NCI-H2196 (cell line): ENCODE measurements around the gene GRIK3.

ENCODE experiments used
- DNase-seq: peaks from one replicate; lab custom pipeline; 2025; ENCODE audit not compliant: unreplicated experiment; lab: John Stamatoyannopoulos, UW

GRIK3 gene

DNA sequence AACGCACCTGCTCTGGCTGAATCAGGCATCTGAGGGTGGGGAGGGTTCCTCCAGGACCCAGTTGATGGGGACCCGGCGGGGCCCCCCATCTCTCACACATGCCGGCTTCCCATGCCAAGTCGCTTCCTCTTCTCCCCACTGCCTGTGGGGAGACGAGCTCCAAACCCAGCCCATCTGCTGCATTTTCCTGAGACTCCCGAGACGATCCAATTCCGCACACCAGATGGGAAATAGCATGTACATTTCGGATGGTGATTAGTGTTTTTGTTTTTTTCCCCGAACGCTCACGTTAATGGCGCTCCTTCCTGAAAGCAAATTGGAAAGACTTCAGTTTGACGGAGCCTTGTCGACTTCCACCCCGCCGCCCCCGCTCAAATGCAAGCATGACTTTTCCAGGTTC lies 13.2 kb upstream of the GRIK3 start:
- DNase-seq: no peak

DNA sequence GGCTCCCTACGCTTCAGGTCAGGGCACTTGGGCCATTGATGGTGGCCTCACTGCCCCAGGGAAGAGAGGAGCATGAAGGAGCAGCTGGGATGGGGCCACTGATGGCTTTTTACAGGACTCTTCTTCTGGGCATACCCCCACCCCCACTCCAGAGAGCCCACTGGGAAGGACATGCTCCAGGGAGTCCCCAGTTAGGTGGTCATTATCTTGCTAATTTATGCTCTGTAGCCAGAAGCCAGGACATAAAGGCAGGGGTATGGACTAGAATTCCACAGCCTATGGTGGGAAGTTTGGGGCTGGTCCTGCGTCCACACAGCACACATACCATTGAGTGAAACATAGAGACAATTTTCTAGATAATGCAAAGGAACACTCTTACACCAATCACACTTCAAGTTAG lies 8.8 kb upstream of the GRIK3 start:
- DNase-seq: no peak

DNA sequence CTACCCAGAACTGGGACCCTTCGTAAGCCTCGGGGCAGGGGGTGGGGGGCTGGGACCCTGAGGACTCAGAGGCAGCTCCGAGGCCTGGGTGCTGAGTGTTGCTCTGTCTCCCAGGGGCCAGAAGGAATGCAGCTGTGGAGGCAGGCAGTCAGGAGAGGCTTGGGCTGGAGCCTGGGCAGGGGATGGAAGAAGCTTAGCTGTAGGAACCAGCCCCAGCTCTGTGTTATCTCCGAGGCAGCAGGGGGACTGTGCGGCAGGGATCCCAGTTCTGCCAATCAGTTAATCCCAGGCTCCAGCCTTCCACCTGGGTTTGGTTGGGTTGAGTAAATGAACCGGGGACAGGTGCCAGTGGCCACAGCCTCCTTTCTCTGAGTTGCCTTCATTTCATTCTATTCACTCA lies 8.2 kb upstream of the GRIK3 start:
- DNase-seq: no peak

DNA sequence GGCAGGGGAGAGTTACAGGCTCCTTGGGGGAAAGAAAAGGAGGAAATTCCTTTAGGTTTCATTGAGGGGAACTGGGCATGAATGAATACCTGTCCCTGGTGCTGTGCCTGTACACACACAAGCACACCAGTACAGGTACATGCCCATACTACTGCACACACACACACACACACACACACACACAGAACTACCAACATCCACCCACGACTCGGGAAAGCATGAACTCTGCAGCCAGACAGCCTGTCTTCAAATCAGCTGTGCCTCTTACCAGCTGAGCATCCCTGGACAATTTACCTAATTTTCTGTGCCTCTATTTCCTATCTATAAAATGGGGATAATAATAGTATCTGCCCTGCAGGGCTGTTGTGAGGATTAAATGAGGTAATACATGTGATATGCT lies 7.2 kb upstream of the GRIK3 start:
- no peak for DNase-seq

DNA sequence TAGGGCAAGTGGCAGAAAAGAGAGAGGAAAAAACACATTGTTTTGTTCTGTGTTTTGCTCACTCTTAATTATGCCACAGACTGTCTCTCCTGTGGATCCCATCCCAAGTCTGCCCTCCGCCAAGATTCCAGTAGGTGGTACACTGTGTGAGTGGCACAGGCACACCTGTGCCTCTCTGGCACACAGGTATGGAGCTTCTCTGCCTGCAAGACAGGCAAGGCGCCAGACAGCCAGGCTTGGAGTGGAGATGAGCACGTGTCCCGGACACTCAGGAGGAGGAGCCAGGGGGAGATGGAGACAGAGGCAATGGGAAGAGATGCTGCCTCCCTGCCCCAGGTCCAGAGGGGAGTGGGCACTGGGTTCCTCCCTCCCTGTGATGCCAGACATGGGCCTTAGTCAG lies 6.5 kb upstream of the GRIK3 start:
- DNase-seq: peak; percentile 82

DNA sequence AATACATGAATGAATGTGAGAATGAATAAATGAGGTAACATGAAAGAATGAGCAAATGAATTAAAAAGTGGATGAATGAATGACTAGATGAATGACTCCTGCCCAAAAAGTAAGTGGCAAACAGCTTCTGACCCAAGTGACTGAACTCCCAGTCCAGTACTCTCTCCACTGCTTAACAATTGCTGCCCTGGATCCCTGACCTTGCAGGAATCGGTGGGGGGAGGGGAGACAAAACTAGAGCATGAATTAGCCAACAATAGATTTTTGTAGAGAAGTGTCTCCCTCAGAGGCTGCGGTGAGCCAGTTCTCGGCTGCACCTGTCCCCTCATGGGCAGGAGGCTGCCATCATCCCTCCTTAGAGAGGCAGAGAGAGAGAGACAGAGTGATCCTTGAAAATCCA lies 5.9 kb upstream of the GRIK3 start:
- peak; percentile 77 for DNase-seq

DNA sequence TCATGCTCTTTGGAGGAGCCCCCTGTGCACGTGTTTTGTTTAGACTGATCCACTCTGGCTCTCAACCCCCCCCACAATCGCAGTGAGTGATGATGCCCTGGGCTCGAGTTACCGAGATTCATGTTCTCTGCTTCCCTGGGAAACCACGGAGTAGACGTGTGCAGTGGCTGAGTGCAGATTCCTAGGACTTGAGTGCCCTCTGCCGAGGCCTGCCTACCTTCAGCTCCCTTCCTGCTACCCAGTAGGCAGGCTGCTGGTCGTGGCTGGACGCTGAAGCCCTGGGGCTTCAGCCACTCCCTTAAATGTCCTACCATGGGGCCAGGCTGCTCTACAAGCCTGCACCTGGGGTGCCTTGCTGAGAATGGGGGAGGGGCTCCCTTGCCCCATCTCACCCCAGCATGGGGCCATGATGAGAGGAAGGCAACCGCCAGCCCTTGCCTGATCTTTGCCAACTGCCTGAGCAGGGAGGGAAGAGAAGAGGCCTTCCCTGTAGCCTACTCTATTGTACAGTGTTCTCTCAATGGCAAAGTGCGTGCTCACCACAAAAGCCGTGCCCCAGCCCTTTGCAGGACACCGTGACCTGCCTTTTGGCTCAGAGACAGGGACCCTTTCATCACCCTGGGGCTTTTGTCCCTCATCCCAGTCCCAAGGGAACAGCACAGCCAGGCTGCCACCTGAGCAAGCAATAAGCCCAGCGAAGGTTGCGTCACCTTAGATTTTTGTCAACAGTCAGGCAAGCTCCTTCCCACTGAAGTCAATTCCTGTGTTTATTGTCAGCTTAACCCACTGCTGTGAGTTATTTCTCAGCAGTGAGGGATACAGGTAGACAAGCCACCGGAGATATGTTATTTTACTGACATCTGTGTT lies 4.1 kb upstream of the GRIK3 start:
- peak; percentile 87 for DNase-seq

DNA sequence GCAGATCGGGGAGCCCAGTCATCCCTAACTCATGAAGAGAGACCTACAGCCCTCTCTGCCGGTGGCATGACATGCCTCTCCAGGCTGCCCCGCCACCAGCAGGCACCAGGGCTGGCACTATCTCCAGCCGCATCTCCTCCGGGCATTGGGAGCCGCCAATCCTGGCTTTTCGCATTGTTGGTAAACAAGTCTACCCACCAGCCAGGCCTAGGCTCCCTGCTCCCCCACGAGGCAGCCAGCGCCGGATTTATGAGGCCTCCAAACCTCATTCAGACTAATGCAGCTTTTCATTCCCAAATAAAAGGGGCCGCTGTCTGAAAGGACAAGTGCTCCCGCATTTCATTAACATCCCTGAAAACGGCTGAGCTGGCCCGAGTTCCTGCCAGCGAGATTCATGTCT lies 3.4 kb upstream of the GRIK3 start:
- DNase-seq: peak; percentile 49

DNA sequence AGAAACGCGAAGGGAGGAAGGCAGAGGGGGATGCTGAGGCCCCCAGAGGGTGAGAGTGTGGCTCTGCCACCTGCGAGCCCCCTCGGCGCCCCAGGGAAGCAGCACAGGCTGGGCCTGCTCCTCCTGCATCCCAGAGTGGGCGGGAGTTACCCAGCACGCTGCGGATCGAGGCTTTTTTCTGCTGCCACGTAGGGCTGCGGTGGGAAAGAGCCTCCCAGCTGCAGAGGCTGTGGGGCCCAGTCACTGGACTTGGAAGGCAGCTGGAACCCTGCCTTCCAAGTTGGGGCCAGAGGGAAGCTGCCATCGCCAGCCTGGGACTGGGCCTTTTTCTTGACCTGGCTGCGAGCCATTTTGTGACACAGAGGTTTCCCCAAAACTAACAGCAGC lies 2.3 kb upstream of the GRIK3 start:
- no peak for DNase-seq

DNA sequence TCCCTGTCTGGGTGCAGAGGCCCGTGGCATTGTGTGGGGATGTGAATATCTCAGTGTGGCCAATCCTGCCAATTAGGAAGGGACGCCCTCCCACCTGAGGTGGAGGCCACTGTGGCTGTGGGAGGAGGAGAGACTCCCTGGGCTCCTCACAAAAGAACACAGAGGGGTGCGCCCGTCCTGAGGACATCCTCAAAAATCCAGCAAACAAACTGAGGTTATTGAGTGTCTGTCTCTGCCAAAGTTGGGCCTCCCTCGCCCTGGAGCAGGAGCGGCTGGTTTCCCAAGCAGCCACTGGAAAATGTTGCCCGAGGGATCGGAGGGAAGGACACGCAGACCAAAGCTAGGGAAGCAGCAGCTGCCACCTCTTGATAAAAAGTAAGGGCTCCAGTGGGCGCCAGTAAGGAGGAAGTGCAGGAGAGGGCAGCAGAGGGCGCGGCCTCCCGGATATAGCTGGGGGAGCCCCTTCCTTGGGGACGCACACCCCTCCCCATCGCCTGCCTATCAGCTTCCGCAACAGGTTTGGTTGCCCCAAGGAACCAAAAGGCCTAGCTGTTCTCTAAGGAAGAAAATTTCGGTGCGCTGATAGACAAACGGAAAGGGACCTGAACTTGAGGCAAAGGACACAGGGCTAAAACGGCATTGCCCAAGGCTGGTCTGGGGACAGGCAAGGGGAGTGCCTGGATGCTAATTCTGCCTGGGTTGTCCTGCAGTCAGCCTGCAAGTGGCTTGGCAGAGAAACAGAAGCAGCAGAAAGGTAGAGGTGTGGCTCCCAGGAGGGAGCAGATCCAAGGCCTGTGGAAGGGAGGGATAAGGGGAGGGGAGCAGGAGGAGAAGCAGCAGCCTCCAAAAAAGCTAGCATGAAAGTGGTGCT lies 1.7 kb upstream of the GRIK3 start:
- peak; percentile 42 for DNase-seq

DNA sequence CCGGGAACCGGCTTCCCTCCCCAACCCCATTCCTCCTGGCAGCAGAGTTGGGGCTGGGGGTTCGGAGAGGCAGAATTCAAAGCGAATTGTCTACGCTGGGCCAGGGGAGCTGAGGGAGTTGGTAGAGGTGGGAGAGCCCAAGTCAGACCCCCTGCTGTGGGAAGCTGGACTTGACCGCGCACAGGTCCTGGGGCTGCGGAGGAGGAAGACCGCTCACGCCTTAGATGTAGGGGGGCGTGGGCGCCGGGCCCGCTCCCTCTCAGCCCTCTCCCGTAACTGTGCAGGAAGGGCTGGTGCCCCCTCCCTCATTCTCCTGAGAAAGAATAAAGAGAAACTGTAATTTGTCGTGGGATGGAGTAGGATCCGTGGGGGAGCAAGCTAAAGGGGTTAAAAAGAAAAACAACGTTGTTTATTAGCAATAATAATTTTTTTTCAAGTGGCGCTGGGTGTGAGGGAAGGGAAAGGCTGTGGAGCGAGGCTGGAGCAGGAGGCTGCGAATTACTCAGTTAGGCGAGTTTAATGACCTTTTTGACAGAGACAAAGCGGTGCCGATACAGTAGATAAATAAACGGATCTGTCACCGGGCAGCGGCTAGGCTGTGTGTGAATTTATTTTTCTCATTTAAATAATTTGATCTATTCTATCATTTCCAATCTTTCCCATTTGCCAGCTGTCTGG lies 838 bp upstream of the GRIK3 start:
- DNase-seq: no peak

DNA sequence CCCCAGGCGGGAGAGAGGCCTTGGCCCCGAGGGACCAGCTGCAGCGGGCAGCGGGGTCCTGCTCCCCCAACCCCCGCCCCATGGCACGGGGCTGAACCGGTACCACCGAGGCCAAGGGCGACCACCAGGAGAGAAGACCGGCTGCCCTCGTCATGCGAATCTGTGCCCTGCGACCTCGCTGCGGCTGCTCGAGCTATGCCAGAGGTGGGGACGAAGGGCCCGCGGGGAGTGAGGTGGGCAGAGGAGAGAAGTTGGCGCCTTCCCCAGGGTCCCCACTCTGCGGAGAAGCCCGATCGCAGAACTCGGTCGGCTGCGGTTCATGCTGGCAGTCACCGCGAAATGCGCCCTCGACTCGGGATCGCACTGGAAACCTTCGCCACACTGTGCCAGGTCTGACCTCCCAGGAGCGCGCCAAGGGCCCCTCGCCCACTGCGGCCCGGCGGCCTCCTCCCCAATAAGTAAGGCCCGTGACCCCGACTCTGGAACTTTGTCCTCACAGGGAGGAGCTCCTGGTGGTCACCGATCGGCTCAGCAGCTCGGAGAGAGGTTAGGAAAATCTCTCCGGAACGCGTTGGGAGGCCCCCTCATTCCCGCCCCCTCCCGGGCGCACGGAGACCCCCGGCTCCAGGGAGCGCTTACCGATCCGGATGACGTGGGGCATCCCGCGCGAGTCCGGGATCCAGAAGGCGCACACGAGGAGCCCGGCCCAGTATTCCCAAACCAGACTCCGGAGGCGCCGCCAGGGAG lies 787 bp downstream of the GRIK3 start:
- DNase-seq: peak; percentile 32

DNA sequence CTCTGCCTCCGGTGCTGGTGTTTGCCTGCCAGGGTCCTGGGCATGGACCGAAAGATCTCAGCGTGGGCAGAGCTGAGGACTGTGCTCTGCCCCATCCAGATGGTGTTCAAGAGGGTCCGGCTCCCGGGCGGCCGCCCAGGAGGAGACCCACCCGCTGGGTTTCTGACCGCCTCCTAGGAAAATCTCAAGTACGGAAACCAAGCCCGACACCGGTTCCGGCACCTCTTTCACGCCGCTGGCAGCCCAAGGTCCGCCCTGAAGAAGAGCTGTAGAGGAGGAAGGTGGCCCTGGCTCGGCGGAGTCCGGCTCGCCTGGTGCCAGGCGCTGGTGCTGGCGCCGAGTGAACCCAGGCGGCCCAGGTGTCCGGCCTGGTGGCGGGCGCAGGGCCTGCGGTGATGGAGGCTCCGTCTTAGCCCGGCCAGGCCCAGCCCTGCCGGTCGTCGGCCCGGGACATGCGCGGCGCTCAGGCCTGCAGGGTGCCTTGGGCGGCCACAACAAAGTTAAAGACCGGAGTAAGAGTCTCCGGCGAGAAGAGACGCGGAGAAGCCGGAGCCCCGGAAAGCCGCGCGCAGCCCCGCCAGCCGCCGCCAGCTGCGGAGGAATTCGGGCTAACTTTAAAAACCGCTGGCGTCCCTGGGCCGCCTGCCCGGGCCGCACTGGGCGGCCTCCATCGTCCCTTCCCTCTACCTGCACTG lies 1.5 kb downstream of the GRIK3 start:
- DNase-seq: no peak

DNA sequence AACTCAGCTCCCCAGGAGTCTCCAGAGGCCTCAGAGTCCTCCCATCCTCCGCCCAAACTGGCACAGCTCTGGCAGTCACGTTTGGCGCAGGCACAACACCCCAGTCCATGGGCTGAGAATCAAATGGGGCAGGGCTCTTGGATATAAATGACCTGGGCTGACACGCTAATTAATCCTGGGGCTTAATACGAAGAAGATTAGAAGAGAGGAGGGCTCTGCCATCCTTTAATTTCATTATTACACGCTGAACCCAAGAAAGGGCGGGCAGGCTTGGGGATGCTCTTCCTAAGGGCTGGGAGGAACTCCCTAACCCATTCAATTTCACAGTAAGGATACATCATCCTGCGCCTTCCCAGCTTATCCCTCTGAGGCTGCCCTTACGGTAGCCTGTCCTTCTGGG lies 2.4 kb downstream of the GRIK3 start:
- DNase-seq: no peak

DNA sequence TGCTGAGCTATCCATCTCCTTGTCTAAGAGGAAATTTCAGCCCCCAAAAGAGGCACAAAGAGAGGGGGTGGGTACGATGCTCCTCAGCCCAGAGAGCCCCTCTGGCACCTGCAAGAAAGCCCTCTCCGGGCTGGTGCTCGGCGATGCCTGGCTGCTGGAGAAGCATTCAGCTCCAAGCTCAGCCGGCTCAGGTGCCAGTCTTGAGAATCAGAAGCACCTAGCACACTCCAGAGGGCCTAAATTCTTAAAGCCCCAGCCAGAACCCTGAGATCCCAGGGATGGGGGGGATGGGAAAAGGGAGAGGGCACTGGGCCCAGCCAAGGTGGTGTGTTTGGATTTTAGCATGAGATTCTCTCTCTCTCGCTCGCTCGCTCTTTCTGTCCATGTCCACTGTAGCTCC lies 2.9 kb downstream of the GRIK3 start:
- no peak for DNase-seq

DNA sequence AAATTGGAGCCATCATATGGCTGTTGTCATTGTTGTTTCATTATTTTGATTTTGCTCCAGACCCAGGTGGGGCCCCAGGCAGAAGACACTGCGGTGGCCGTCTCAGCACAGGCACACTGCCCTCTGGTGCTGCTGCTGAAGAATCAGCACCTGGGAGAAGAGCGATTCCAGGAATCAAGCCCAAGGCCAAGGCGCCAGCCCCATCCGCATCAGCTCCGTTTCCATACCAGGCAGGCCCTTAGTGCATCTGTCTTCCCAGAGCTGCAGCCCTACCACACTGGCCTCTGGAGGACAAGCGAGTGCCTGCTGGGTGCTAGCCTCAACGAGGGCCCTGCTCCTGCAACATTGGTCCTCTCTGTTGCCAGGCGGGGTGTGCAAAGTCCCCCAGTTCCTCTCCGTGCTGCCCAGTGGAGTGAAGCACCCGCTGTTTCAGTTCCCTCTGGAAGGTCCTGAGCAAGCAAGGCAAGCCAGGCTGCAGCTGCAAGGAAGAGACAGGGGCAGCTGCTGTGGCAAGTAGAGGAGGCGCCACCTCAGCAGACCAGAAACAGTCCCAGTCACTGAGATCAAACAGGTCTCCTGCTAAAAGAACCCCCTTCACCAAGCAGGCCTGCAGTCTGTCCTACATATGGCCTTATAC lies 5.2 kb downstream of the GRIK3 start:
- peak; percentile 33 for DNase-seq

DNA sequence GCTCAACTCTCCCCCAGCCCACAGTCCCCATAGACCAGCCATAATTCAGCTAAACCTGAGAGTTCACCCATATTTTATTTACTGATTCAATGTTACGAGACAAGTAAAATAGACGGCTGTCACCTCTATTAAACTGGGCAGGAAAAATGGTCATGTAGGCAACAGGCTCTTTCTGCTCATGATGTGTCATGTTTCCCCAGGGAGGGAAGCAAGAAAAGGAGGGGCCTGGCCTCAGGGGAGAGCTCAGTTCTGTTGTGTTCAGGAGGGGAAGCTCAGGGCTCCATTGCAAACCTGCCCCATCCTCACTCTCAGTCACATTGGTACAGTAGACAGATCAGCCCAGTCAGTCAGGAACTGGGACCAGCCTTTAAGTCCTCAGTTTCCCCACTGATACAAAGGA lies 12.8 kb downstream of the GRIK3 start:
- no peak for DNase-seq

DNA sequence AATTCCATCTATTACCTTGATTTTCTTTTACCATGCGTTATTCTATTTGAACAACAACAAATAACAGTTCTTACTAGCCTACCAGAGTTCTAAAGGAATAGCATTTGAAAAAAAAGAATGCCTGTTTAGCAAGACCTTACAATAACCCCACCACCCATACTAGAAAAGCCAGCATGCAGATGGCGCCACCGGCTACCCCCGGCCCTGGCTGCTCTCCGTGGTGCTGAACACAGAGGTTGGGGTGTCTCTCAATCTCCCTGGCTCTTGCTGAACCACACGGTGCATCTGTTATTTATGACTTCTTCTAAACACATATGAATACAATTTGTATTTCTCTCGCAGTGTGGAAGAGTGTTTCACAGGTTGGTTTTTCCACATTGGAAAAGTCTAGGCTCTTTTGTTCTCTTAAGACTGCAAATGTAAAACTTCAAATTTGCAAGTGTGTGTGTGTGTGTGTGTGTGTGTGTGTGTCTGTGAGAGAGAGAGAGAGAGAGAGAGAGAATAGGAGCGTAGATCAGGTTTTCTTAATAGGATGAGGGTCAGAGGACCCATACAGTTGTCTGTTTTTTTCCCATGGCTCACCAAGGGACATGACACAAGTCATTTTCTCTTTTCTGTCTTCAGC lies 13.6 kb downstream of the GRIK3 start:
- no peak for DNase-seq

DNA sequence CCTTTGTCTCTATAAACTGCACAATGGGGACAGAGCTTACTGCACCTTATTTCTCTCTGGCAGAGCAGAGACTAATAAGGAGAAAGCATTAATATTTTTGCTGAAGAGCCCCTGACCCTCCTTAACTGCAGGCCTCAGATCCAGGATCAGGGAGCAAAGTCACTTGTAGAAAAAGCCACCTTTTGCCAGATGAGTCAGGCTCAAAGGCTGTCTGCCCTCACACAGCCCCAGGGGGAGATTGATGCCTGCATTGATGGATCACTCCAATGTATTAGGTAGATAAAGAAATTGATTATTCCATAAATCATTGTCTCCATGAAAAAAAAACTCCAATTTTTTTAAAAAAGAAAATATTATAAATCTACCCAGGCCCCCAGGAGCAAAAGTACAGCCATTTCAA lies 15.8 kb downstream of the GRIK3 start:
- DNase-seq: no peak

DNA sequence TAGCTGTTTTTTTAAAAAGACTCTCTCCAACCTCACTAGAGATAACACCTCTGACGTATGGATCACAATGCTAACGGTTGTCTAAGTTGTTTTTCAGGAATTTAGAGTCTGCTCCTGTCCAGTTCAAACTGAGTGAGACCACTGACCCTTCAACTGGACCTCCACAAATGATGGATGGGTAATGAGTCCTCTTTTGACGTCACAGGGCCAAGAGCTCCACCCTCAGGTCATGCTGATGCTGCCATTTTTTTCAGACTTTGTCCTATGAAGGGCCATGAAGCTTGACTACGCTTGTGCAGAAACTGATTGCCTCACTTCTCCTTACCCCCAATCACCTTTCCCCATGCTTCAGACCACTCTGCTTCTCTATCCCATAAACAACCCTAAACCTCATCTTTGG lies 16.6 kb downstream of the GRIK3 start:
- no peak for DNase-seq
